Measurements from ENCODE around the gene ETS1.

ETS1 gene

GRCh38 chr11:128550261-128550821 is 37.0 kb downstream of the ETS1 start:
- Histone ChIP-seq H3K4me2 (ENCODE audit: insufficient read depth, low read length) (no peak overlapping the region), H3K4me3 (ENCODE audit: low read depth in 1 of 2, low read length in 2 of 2) (no peak overlapping the region), H3K27ac (ENCODE audit: low read length) (no peak overlapping the region), H3K4me1 (ENCODE audit: insufficient read depth, low read length) (no peaks in the 10 kb centered on the region), H2AFZ (ENCODE audit: low read depth, low read length) (no peak overlapping the region), H3K9ac (ENCODE audit: low read depth, low read length) (no peak overlapping the region), H3K36me3 (ENCODE audit: insufficient read depth, low read length) (no peaks in the 10 kb centered on the region), H3K27me3 (ENCODE audit: insufficient read depth, low read length, poor library complexity) (no peaks in the 10 kb centered on the region), H3K9me3 (ENCODE audit: insufficient read depth, low read length, severe bottlenecking) (no peaks in the 10 kb centered on the region), H4K20me1 (ENCODE audit: insufficient read depth, low read length) (no peaks in the 10 kb centered on the region), H3K79me2 (ENCODE audit: insufficient read depth, low read length) (no peaks in the 10 kb centered on the region)
- DNase-seq (no peak), ATAC-seq (ENCODE audit: insufficient read depth, low read depth) (no peak)
- TF ChIP-seq EZH2 (IDR thresholded peaks at IDR 0.05; ENCODE audit: borderline replicate concordance, low read depth, low read length, severe bottlenecking): no peak
- TF ChIP-seq CTCF (IDR thresholded peaks at IDR 0.05; ENCODE audit: borderline replicate concordance, extremely low read depth, low read length, poor library complexity, severe bottlenecking): no peak

GRCh38 chr11:128549256-128549944 is 38.0 kb downstream of the ETS1 start:
- ATAC-seq (ENCODE audit: insufficient read depth, low read depth) (no peak), DNase-seq (no peak)
- Histone ChIP-seq H3K4me3 (ENCODE audit: low read depth in 1 of 2, low read length in 2 of 2) (no peak overlapping the region), H3K9me3 (ENCODE audit: insufficient read depth, low read length, severe bottlenecking) (no peaks in the 10 kb centered on the region), H3K27ac (ENCODE audit: low read length) (no peak overlapping the region), H3K36me3 (ENCODE audit: insufficient read depth, low read length) (no peaks in the 10 kb centered on the region), H3K4me1 (ENCODE audit: insufficient read depth, low read length) (peaks cover 7% of the 10 kb centered on the region), H3K79me2 (ENCODE audit: insufficient read depth, low read length) (no peaks in the 10 kb centered on the region), H3K27me3 (ENCODE audit: insufficient read depth, low read length, poor library complexity) (no peaks in the 10 kb centered on the region), H2AFZ (ENCODE audit: low read depth, low read length) (no peak overlapping the region), H3K4me2 (ENCODE audit: insufficient read depth, low read length) (no peak overlapping the region), H3K9ac (ENCODE audit: low read depth, low read length) (no peak overlapping the region), H4K20me1 (ENCODE audit: insufficient read depth, low read length) (no peaks in the 10 kb centered on the region)
- TF ChIP-seq CTCF (IDR thresholded peaks at IDR 0.05; ENCODE audit: borderline replicate concordance, extremely low read depth, low read length, poor library complexity, severe bottlenecking): no peak
- no peak for TF ChIP-seq EZH2 (IDR thresholded peaks at IDR 0.05; ENCODE audit: borderline replicate concordance, low read depth, low read length, severe bottlenecking)

GRCh38 chr11:128548649-128549255 is 38.6 kb downstream of the ETS1 start:
- TF ChIP-seq CTCF (IDR thresholded peaks at IDR 0.05; ENCODE audit: borderline replicate concordance, extremely low read depth, low read length, poor library complexity, severe bottlenecking): no peak
- TF ChIP-seq EZH2 (IDR thresholded peaks at IDR 0.05; ENCODE audit: borderline replicate concordance, low read depth, low read length, severe bottlenecking): no peak
- H4K20me1 ChIP-seq (ENCODE audit: insufficient read depth, low read length): no peaks in the 10 kb centered on the region
- no peak for DNase-seq
- no peaks in the 10 kb centered on the region for H3K79me2 ChIP-seq (ENCODE audit: insufficient read depth, low read length)
- no peak overlapping the region for H2AFZ ChIP-seq (ENCODE audit: low read depth, low read length)
- H3K27me3 ChIP-seq (ENCODE audit: insufficient read depth, low read length, poor library complexity): no peaks in the 10 kb centered on the region
- H3K4me1 ChIP-seq (ENCODE audit: insufficient read depth, low read length): peaks cover 9% of the 10 kb centered on the region
- no peak overlapping the region for H3K4me2 ChIP-seq (ENCODE audit: insufficient read depth, low read length)
- H3K36me3 ChIP-seq (ENCODE audit: insufficient read depth, low read length): no peaks in the 10 kb centered on the region
- H3K9me3 ChIP-seq (ENCODE audit: insufficient read depth, low read length, severe bottlenecking): no peaks in the 10 kb centered on the region
- H3K9ac ChIP-seq (ENCODE audit: low read depth, low read length): no peak overlapping the region
- H3K4me3 ChIP-seq (ENCODE audit: low read depth in 1 of 2, low read length in 2 of 2): no peak overlapping the region
- no peak for ATAC-seq (ENCODE audit: insufficient read depth, low read depth)
- H3K27ac ChIP-seq (ENCODE audit: low read length): no peak overlapping the region

Measured in DND-41 (cell line).